Activated CD8-positive, alpha-beta T cell treated with anti-CD3 and anti-CD28 coated beads for 36 hours (primary cell): ENCODE data around the gene GMPS. TPM values are rescaled to one million over a fixed set of nuclear protein-coding genes. Genes with fewer than 3 reads are reported as not detected.

Source experiments
- ATAC-seq: fragments of 200-7000 bp; cut with Tn5 transposase; one replicate; pipeline ENCODE4 v1.10.0; 2021; ENCODE audit warnings: mild to moderate bottlenecking, moderate library complexity
- CTCF ChIA-PET: fragments of 350-600 bp; sonication (Branson Sonifier 250); formaldehyde crosslinking; loops from one replicate; lab custom pipeline; 2021; ENCODE audit warnings: antibody characterized with exemption; lab: Charles Lee
- POLR2A ChIA-PET: fragments of 350-600 bp; sonication (Branson Sonifier 250); formaldehyde crosslinking; loops from one replicate; lab custom pipeline; 2021; ENCODE audit warnings: antibody characterized with exemption; lab: Charles Lee
- DNase-seq: peaks from one replicate; pipeline ENCODE4 v3.0.0-alpha.2; 2020
- H3K27ac Mint-ChIP-seq: one replicate; pipeline ENCODE4 v1.8.0; 2021; ENCODE audit warnings: mild to moderate bottlenecking, mixed read lengths
- H3K27me3 Mint-ChIP-seq: one replicate; pipeline ENCODE4 v1.8.0; 2021; ENCODE audit warnings: mixed read lengths
- H3K36me3 Mint-ChIP-seq: one replicate; pipeline ENCODE4 v1.8.0; 2021; ENCODE audit warnings: low read depth, mixed read lengths
- H3K4me1 Mint-ChIP-seq: one replicate; pipeline ENCODE4 v1.8.0; 2021; ENCODE audit warnings: low read depth, mixed read lengths
- H3K4me3 Mint-ChIP-seq: one replicate; pipeline ENCODE4 v1.8.0; 2021; ENCODE audit warnings: mild to moderate bottlenecking, moderate library complexity, mixed read lengths
- H3K9me3 Mint-ChIP-seq: one replicate; pipeline ENCODE4 v1.8.0; 2021; ENCODE audit warnings: mixed read lengths
- CTCF ChIP-seq: fragments of 200-600 bp; IDR thresholded peaks from one replicate; pipeline ENCODE4 v1.8.0; 2022; ENCODE audit warnings: antibody characterized with exemption, mild to moderate bottlenecking
- intact Hi-C: fragments of 100-400 bp; cut with micrococcal nuclease; formaldehyde crosslinking; loops from one replicate; pipeline ENCODE4 v1.10.0; 2022
- total RNA-seq, 2 experiments: library from RNA; stranded (reverse); gene quantifications; one replicate each; pipeline ENCODE4 v1.2.3, GENCODE V29; 2021

Gene GMPS
- total RNA-seq, 2 experiments from 2014 or later: 143 to 148 TPM

GRCh38 chr3:155863072-155863784 lies 7.2 kb upstream of the GMPS start:
- Mint-ChIP-seq H3K4me1 (peaks cover 19% of the 10 kb centered on the region), H3K9me3 (no peaks in the 10 kb centered on the region), H3K36me3 (no peaks in the 10 kb centered on the region), H3K27me3 (no peaks in the 10 kb centered on the region), H3K27ac (peak overlapping the region; percentile 77), H3K4me3 (no peak overlapping the region)
- no peak for DNase-seq
- CTCF ChIA-PET: interaction anchor here (0.7 to 2.6 kb wide), 3 partner anchors 10 to 58 kb away, joined by 3 to 10 read pairs (median 4); partner anchors contain the start of gene C3orf33
- no peak for TF ChIP-seq CTCF
- POLR2A ChIA-PET: interaction anchor here (3.1 kb wide), 1 partner anchor 8 kb away, joined by 10 read pairs; no protein-coding TSS in a partner anchor
- intact Hi-C loops: no loop called here
- ATAC-seq: peak; percentile 1

DNA sequence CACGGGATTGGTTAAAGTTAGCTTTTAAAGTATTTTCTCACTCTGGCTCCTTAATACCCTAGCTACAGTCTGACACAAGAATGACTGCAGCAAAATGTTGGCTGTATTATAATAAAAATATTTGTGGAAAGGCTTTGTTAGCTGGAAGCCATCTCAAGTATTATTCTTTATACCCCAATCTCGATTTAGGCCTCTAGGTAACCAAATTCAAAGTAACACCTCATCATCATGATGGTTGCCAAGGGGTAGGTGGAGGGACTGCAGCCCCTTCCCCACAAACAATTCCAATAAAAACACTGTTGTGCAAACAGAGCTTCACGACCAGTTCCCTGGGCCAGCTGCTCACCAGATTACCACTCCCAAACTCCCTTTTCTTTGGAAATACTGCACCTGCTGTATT lies 759 bp upstream of the GMPS start:
- no peak for DNase-seq
- Mint-ChIP-seq H3K27ac (peak overlapping the region; percentile 93), H3K27me3 (no peaks in the 10 kb centered on the region), H3K4me3 (peak overlapping the region; percentile 86), H3K4me1 (peaks cover 18% of the 10 kb centered on the region), H3K9me3 (no peaks in the 10 kb centered on the region), H3K36me3 (peaks cover 10% of the 10 kb centered on the region)
- CTCF ChIA-PET: interaction anchor here (0.7 to 5.3 kb wide), 7 partner anchors 9 to 125 kb away, joined by 3 to 51 read pairs (median 3); partner anchors contain the start of genes C3orf33, PLCH1 and SLC33A1
- ATAC-seq: no peak
- POLR2A ChIA-PET: interaction anchor here (0.6 to 5.0 kb wide), 7 partner anchors 11 to 92 kb away, joined by 3 to 52 read pairs (median 4); partner anchors contain the start of genes C3orf33 and SLC33A1
- TF ChIP-seq CTCF: no peak
- intact Hi-C loops: loop anchor here (1.0 kb wide), 1 partner anchor 15 kb away; the partner anchor contains the start of gene SLC33A1

GRCh38 chr3:155870945-155871745 lies 695 bp downstream of the GMPS start:
- H3K4me1 Mint-ChIP-seq: peaks cover 27% of the 10 kb centered on the region
- ATAC-seq (peak; percentile 9), DNase-seq (peak; percentile 65)
- no peaks in the 10 kb centered on the region for H3K9me3 Mint-ChIP-seq
- TF ChIP-seq CTCF: no peak
- ChIA-PET CTCF (interaction anchor here (0.6 to 5.3 kb wide), 6 partner anchors 10 to 125 kb away, joined by 3 to 51 read pairs (median 4); partner anchors contain the start of genes C3orf33 and SLC33A1), POLR2A (interaction anchor here (0.6 to 5.0 kb wide), 9 partner anchors 9 to 1288 kb away, joined by 3 to 52 read pairs (median 4); partner anchors contain the start of genes C3orf33, CCNL1 and SLC33A1)
- H3K27ac Mint-ChIP-seq: peak overlapping the region; percentile 80
- H3K4me3 Mint-ChIP-seq: peak overlapping the region; percentile 87
- H3K27me3 Mint-ChIP-seq: no peaks in the 10 kb centered on the region
- peaks cover 10% of the 10 kb centered on the region for H3K36me3 Mint-ChIP-seq
- intact Hi-C loops: loop anchor here (1.0 kb wide), 1 partner anchor 17 kb away; the partner anchor contains the start of gene SLC33A1

GRCh38 chr3:155871746-155872158 lies 1.3 kb downstream of the GMPS start:
- no peak for ATAC-seq
- H3K36me3 Mint-ChIP-seq: peaks cover 10% of the 10 kb centered on the region
- H3K27me3 Mint-ChIP-seq: no peaks in the 10 kb centered on the region
- no peaks in the 10 kb centered on the region for H3K9me3 Mint-ChIP-seq
- no peak for TF ChIP-seq CTCF
- H3K4me1 Mint-ChIP-seq: peaks cover 30% of the 10 kb centered on the region
- intact Hi-C loops: no loop called here
- DNase-seq: no peak
- peak overlapping the region; percentile 80 for H3K27ac Mint-ChIP-seq
- peak overlapping the region; percentile 87 for H3K4me3 Mint-ChIP-seq
- ChIA-PET CTCF (interaction anchor here (0.7 to 5.3 kb wide), 3 partner anchors 18 to 126 kb away, joined by 3 to 51 read pairs (median 5); partner anchors contain the start of genes C3orf33 and SLC33A1), POLR2A (interaction anchor here (0.6 to 5.0 kb wide), 8 partner anchors 10 to 1288 kb away, joined by 3 to 52 read pairs (median 7); partner anchors contain the start of genes C3orf33, CCNL1 and SLC33A1)
